GM21576 (cell line): ENCODE results near the gene UCP3.
"Not testable (repeated sequence)": the region's sequence is repeated elsewhere in the genome, so short reads cannot be mapped to it uniquely, and the experiment has no call there.

Experiments
- ATAC-seq: cut with Tn5 transposase; IDR thresholded peaks from one replicate; pipeline ENCODE4 v1.9.1; 2021; ENCODE audit warnings: mild to moderate bottlenecking, moderate library complexity; ENCODE audit not compliant: unreplicated experiment

The UCP3 gene

GRCh38 chr11:74002832-74003231 is 6.1 kb downstream of the UCP3 start:
- ATAC-seq: no peak

GRCh38 chr11:74001822-74002286 is 7.0 kb downstream of the UCP3 start:
- ATAC-seq: no peak

- no peak for ATAC-seq
Observed at GRCh38 chr11:74000307-74001133, 8.4 kb downstream of the UCP3 start.

DNA sequence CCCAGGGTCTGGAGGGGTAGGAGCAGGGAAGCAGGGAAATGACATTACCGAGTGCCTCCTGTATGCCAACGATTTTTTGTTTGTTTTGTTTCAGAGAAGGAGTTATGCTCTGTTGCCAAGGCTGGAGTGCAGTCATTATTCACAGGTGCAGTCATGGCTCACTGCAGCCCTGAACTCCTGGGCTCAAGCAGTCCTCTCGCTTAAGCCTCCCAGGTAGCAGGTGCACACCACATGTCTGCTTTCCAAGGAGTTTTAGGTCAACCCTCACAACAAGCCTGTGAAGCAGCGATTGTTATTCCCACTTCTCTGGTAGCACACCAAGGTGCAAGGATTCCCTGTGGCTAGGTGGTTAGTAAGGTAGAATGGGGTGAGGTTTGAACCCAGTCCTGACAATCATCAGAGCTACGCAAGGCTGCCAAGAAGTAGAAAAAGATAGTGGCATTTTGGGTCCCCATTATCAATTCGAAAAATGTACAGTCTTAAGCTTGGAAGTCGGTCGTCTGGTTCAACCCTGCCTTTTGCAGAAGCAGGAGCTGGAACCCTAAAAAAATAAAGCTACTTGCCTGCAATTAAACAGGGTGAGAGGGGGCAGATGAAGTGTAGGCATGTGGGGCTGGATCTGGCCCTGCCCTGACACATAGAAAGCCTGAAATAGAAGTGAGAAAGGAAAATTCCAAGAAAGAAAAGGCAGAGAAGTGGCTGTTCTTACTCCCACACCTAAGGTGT is 9.1 kb downstream of the UCP3 start:
- ATAC-seq: no peak

GRCh38 chr11:73998846-73999575 is 9.9 kb downstream of the UCP3 start:
- ATAC-seq: no peak

GRCh38 chr11:73997120-73997770 is 11.6 kb downstream of the UCP3 start:
- no peak for ATAC-seq

DNA sequence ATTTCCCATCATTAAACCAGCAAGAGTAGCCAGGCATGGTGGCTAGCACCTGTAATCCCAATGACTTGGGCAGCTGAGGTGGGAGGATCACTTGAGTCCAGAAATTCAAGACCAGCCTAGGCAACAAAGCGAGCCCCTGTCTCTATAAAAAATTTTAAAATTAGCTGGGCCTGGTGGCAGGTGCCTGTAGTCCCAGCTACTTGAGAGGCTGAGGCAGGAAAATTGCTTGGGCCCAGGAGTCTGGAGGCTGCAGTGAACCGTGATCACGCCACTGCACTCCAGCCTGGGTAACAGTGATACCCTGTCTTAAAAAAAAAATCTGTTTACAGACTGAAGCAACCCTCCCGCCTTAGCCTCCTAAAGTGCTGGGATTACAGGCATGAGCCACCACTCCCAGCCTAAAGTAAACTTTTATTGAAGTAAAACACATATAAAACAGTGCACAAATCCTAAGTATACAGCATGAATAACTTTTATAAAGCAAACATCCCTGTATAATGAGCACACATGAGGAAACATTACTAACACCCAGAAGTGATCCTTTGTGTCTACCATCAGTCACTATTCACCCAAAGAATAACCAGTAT is 12.6 kb downstream of the UCP3 start:
- ATAC-seq: no peak

DNA sequence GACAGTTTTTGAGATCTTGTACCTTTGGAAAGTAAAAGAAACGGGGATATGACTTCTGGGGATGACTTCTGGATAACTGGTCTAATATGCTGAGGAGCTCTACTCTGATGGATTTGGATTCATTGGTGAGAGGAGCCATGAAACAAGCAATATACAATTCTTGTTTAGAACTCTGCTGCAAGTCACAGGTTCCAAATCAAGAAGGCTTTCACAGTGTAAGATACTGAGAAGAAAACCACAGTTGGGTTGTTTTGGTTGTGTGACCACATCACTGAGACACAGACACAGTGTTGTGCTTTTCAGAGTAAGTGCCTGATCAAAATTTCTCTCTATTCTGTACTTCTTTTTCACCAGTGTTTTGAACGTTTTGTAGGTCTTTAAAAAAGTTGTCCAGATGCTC is 13.2 kb downstream of the UCP3 start:
- ATAC-seq: no peak

GRCh38 chr11:73995247-73995646 is 13.6 kb downstream of the UCP3 start:
- no peak for ATAC-seq

GRCh38 chr11:73991471-73992006 is 17.3 kb downstream of the UCP3 start:
- no peak for ATAC-seq

GRCh38 chr11:73990730-73991129 is 18.2 kb downstream of the UCP3 start:
- no peak for ATAC-seq

GRCh38 chr11:73989156-73989555 is 19.7 kb downstream of the UCP3 start:
- ATAC-seq: no peak

DNA sequence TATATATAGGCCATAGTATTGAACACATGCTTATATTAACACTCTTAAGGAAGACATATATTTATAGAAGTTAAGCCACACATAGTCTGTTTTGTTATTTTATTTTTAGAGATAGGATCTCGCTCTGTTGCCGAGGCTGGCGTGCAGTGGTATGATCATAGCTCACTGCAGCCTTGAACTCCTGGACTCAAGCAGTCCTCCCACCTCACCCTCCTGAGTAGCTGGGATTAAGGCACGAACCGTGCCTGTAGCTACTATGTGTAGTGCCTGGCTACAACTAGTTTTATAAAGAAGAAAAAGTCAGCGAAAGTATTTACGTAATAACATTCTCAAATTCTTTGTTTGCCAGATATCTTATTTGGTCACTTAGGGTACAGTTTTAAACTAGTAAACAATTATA is 20.7 kb downstream of the UCP3 start:
- no peak for ATAC-seq

- ATAC-seq: not testable (repeated sequence)
Observed at GRCh38 chr11:73985661-73986060, 23.2 kb downstream of the UCP3 start.

DNA sequence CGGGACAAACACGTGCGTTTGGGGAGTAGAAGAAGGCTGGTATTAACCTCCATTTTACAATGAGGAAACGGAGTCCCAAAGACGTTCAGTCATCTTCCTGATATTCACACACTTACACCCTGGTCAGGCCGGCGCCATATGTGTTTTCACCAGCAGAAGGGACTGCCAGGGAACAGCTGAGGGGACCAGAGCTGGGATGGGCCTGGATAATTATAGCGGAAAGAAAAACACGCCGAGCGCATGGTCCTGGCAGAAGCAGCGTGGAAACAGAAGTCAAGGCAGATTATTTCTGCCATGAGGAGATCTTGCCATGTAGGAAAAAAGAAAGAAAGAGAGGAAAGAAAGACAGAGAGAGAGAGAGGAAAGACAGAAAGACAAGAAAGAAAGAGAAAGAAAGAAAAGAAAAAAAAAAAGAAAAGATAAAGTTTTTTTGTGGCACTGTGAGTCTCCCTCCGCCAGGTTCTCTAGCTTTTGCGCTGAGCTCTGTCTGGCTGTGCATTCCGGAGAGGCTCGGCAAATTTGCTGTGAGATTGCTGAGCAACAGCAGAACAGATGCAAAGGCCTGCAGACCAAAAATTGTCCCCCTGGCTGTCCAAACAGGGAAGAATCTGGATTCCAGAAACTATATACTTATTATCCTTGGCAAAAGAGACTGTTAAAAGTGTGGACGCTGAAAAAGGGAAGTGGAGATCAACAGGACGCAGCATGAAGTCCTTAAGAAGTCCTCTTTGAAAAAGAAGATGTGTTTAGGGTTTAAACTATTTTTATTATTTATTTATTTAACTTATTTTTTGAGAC is 24.9 kb downstream of the UCP3 start:
- no peak for ATAC-seq

DNA sequence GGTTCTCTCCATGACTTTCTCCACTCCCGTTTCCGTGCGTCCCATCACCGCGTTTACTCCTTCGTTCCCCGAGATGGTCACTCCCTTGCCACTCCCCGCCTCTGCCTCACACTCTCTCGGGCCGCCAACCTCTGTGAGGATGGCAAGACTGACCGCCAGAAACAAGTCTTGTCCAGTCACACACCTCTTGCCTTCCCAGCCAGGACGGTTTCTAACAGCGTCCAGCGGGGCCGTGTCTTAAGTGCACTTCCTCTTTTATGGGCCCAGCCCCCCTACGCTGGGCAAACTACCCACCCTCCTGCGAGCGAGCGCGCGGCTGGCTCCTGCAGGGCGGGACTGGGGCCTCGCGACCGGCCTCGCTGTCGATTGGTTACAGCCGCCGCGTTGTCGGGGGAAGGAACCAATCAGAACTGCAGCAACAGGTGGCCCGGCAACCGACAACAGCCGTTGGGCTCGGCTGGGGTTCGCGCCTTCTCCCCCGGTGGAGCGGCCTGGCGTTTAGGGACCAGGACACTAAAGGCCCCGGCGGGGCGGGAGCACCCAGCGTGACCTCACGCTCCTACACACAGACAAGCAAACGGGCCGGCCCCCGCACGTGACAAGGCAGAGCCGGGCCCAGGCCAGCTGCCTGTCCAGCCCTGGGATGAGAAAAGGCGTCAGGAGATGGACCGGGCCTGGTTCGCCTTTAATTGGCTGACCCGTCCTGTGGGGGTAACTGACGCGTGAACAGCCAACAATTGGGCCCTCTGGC is 25.7 kb downstream of the UCP3 start:
- ATAC-seq: peak; percentile 71

GRCh38 chr11:73982595-73982989 is 26.3 kb downstream of the UCP3 start, which contains the start of gene UCP2:
Gene UCP2 (minus strand): TSS chr11:73982843. CDS start chr11:73978378, 4,465 bp downstream.
- ATAC-seq: peak; percentile 37

- ATAC-seq: no peak
Observed at GRCh38 chr11:73981051-73981805, 27.7 kb downstream of the UCP3 start.
